TTC549 (cell line): Measurements from ENCODE around the gene BLID.

ENCODE experiments used
- FAIRE-seq: peaks from 2 replicates; lab custom pipeline; 2012; peaks lifted over from hg19 to GRCh38; lab: Jason Lieb, UNC

BLID gene

DNA sequence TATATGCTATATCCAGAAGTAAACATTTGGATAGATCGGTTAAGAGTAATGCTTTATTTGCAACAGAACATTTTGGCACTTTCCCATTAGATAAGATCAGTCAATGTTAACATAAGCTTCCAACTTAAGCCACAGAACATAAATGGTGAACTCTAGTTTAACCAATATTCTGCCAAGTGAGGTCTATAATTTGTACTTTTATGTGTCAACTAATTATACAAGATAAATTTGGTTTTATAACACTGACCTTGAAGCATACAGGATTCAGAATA lies 23.5 kb upstream of the BLID start:
- no peak for FAIRE-seq

DNA sequence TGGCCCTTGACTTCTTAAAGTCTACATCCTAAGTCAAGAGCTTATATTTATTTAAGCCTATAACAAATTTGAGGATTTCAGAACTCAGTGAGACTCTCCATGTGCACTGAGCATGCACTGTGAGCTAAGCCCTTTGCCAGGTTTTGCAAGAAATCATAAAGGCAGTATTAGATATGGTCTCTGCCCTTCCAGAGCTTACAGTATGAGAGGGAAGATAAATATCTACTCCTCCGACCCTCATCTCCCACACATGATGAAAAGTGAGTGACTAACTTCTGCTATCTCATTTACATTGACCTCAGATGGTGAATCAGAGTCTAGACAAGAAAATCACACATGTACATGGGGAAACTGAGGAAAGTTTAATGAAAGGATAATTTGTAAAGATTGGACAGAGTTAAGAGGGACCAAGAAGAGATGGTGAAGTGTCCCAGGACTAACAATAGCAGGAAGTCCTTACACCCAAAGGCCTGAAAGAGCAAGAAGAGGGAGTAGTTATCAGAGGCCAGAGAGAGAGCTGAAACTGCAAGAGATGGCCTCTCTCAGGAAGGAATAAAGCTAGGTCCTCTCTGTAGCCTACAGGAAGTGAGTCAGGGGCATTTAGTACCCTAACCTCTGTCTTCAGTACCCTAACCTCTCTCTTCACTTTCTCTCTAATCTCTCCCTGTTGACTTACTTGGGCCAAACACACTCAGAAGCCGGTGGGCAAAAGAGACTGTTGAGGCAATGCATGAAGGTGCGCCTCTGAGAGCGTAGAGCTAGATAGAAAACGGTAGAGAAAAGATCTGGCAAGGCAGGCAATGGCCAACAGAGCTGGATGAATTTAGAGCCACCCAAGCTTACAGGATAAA lies 23.0 kb upstream of the BLID start:
- FAIRE-seq, result no peak

DNA sequence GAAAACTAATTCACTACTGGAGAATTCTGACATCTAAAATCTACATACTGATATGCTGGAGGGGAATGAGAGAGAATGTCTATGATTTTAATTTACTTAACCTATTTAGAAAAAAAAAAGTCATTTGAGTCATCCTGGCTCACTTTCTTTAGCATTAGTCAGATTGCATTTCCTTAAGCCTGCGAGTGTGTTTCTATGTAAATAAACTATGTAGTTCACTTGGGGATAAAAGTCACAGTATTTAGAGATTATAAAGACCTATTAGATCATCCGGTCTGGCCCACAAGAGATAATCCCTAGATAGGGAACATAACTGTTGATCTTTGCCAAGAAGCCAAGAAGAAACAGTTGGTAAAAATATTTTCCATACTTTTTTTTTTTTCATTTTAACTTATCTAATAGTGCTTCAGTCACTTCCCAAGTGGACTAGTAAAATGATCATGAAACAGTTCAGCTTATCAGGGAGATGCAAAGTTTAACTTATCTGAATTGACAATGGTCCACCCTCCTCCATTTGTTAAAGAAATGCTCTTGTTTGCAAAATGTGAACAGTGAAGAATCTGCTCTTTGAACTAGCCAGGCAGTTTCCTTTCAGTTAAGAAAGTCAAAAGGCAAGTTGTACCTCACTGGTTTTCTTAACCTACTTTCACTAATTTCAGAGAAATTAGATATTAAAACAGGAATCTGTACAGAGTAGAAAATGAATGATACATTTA lies 21.2 kb upstream of the BLID start:
- no peak for FAIRE-seq

DNA sequence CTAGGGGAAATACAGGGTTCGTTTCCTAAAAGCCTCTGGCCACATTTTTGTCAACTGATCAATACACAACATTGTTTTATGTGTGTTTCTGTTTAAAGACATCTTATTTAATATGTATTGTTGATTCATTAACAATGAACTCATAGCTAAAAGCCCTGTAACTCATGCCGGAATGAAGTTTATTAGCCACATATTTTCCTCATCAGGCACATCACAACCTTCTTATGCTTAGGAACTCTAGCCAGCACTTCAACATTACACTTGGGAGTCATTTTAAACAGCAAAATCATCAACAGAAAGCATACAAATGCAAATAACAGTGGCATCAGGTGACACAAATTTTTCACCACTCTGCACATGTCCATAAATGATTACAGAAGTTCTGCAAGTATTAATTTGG lies 15.1 kb upstream of the BLID start:
- no peak for FAIRE-seq

DNA sequence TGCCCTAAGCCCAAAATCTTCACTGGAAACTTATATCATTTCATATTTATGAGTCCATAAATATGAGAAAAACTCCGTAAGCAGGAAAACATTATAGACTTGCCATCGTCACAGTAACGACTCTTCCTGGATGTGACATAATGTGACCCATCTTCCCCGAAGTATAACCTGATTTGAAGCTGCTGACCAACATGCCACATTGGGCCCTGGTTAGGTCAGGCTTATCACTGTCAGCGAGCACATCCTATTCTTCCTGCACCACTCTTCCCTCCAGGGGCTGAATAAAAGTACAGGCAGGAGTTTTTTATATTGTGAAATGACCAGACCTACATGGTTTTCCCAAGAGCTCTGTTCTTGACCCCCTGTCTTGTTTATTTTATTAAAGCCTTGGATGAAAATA lies 12.1 kb upstream of the BLID start:
- FAIRE-seq, result no peak

GRCh38 chr11:122127020-122127419 lies 11.0 kb upstream of the BLID start:
- no peak for FAIRE-seq

- no peak for FAIRE-seq
These were observed 10.1 kb upstream of the BLID start for GRCh38 chr11:122126024-122126688.

GRCh38 chr11:122123263-122123929 lies 7.4 kb upstream of the BLID start:
- no peak for FAIRE-seq

GRCh38 chr11:122122179-122122578 lies 6.2 kb upstream of the BLID start:
- no peak for FAIRE-seq

DNA sequence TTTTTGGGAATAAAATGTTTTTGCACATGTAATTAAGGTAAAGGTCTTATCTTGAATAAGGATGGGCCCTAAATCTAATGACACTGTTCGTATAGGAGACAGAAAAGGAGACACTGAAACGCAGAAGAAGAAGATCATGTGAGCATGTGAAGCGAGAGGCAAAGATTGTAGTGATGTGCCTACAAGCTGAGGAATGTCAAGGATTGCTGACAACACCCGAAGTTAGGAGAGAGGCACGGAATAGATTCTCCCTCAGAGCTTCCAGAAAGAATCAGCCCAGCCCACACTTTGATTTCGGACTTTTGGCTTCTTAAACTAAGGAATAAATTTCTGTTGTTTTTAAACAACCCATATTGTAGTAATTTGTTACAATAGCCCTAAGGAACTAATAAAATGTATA lies 4.1 kb upstream of the BLID start:
- FAIRE-seq, result no peak

GRCh38 chr11:122116591-122116990 lies 576 bp upstream of the BLID start:
- no peak for FAIRE-seq

GRCh38 chr11:122114976-122115375 lies 1.0 kb downstream of the BLID start:
- FAIRE-seq, result no peak

GRCh38 chr11:122113836-122114825 lies 1.9 kb downstream of the BLID start:
- no peak for FAIRE-seq

DNA sequence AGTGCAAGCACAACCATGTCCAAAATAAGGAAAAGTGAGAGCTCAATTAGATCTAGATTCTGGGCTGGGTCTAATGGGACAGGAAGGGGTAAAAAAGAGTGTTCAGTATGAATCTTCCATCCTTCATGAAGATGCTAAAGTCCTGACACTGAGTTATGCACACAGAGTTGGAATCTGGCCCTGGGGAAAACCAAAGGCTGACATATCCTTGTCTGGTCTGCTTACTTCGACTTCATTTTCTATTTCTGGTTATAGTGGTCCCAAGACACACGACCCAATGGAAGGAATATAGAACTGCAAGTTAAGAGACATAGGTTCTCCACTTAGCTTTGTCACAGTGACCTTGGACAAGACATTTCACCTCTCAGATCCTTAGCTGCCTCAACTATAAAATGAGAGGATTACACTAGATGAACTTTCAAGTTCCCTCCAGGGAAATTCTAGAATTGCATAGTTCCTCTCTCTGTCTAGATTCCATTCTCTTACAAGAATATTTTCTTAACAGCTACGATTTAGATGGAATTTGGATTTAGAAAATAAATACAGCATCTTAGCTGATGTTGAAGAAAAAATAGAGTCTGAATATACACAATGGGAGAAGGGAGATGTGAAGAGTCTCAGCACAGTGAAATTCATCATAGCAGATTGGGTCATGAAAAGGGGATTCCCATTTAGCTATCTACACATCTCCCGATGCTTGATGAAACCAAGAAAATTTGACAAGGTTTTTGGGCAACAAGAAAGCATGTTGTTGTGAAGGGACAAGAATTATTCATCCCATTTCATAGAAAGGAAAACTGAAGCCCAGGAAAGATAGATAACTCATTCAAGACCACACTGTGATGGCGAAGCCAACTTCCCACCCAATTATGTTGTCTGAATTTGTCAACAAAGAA lies 3.3 kb downstream of the BLID start:
- FAIRE-seq, result no peak

- no peak for FAIRE-seq
These were observed 6.1 kb downstream of the BLID start for GRCh38 chr11:122109932-122110331.

GRCh38 chr11:122108828-122109227 lies 7.2 kb downstream of the BLID start:
- no peak for FAIRE-seq

- no peak for FAIRE-seq
These were observed 7.7 kb downstream of the BLID start for GRCh38 chr11:122108192-122108799.

GRCh38 chr11:122107566-122107965 lies 8.4 kb downstream of the BLID start:
- no peak for FAIRE-seq

DNA sequence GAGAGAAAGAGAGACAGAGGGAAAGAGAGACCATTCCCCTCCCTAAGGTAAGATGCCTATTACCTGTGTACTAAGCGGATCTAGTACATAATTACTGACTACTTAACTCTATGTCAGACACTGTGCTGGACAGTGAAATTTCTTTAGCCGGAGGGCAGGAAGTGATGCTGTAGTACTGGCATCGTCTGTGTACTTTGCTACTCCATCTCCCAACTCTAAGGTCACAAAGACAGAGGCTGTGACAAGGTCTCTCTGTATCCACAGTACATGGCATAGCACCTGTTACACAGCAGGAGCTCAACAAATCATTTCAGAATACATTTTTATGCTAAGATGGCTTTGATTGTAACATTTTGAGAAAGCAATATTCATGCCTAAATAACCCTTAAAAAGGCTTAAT lies 9.0 kb downstream of the BLID start:
- no peak for FAIRE-seq
